Stomach (tissue), 4 donors: ENCODE results near the gene DLGAP1.

Source experiments
- EP300 ChIP-seq: sonication (generic); formaldehyde crosslinking; IDR thresholded peaks from one replicate; pipeline ENCODE4 v1.6.1; 2017; ENCODE audit warnings: antibody characterized with exemption
- POLR2A ChIP-seq, 4 donors: fragments of 450-650 bp; IDR thresholded peaks; one replicate each; pipeline ENCODE4 v1.6.1; 2016; ENCODE audit warnings: antibody characterized with exemption in 4 of 4, control low read depth in 2 of 4, mild to moderate bottlenecking in 1 of 4, moderate library complexity in 1 of 4
- POLR2AphosphoS5 ChIP-seq, 3 donors: sonication (generic); formaldehyde crosslinking; IDR thresholded peaks; one replicate each; pipeline ENCODE4 v1.6.1; 2016; ENCODE audit warnings: antibody characterized with exemption in 3 of 3
- TF ChIP-seq, protein P1 (sequence below), 7 experiments: fragments of 450-650 bp in 4 of 7; fragments of 200-600 bp in 3 of 7; sonication (generic) in 3 of 7; IDR thresholded peaks; one replicate each; pipeline ENCODE4 v1.5.1; 2016 to 2019; ENCODE audit warnings: antibody characterized with exemption in 7 of 7, control low read depth in 2 of 7, mild to moderate bottlenecking in 1 of 7

GRCh38 chr18:3453540-3454364, 1001.4 kb downstream of the DLGAP1 start:
- TF ChIP-seq POLR2A (IDR thresholded peaks at IDR 0.05), result no peak
- TF ChIP-seq, protein P1, sequence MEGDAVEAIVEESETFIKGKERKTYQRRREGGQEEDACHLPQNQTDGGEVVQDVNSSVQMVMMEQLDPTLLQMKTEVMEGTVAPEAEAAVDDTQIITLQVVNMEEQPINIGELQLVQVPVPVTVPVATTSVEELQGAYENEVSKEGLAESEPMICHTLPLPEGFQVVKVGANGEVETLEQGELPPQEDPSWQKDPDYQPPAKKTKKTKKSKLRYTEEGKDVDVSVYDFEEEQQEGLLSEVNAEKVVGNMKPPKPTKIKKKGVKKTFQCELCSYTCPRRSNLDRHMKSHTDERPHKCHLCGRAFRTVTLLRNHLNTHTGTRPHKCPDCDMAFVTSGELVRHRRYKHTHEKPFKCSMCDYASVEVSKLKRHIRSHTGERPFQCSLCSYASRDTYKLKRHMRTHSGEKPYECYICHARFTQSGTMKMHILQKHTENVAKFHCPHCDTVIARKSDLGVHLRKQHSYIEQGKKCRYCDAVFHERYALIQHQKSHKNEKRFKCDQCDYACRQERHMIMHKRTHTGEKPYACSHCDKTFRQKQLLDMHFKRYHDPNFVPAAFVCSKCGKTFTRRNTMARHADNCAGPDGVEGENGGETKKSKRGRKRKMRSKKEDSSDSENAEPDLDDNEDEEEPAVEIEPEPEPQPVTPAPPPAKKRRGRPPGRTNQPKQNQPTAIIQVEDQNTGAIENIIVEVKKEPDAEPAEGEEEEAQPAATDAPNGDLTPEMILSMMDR (IDR thresholded peaks at IDR 0.05), result no peak
- peak; percentile 23 to 74 (median 67) for TF ChIP-seq POLR2AphosphoS5 (IDR thresholded peaks at IDR 0.05)
- no peak for TF ChIP-seq EP300
